GM19023 (cell line): ENCODE data around the gene ISLR.

Experiments
- ATAC-seq: cut with Tn5 transposase; IDR thresholded peaks from one replicate; pipeline ENCODE4 v1.9.1; 2021; ENCODE audit warnings: mild to moderate bottlenecking, moderate library complexity; ENCODE audit not compliant: unreplicated experiment

ISLR gene

GRCh38 chr15:74192751-74193150, 19.2 kb downstream of the ISLR start:
- no peak for ATAC-seq

GRCh38 chr15:74193299-74193718, 19.8 kb downstream of the ISLR start:
- ATAC-seq, result no peak

- ATAC-seq, result no peak
Observed at GRCh38 chr15:74193905-74194304, 20.4 kb downstream of the ISLR start.

GRCh38 chr15:74194572-74195559, 21.4 kb downstream of the ISLR start:
- no peak for ATAC-seq

GRCh38 chr15:74196175-74196574, 22.7 kb downstream of the ISLR start:
- no peak for ATAC-seq

- ATAC-seq, result no peak
Observed at GRCh38 chr15:74197176-74197965, 23.9 kb downstream of the ISLR start.

- no peak for ATAC-seq
Observed at GRCh38 chr15:74199297-74199652, 25.8 kb downstream of the ISLR start.

GRCh38 chr15:74200412-74200815, 26.9 kb downstream of the ISLR start:
- no peak for ATAC-seq

- no peak for ATAC-seq
Observed at GRCh38 chr15:74200871-74201419, 27.4 kb downstream of the ISLR start.

- no peak for ATAC-seq
Observed at GRCh38 chr15:74201710-74202420, 28.4 kb downstream of the ISLR start.

- ATAC-seq, result no peak
Observed at GRCh38 chr15:74202452-74203401, 29.2 kb downstream of the ISLR start, which contains the start of gene STRA6. STRA6 (minus strand) TSS chr15:74202787; CDS start chr15:74202267, 520 bp downstream.

- no peak for ATAC-seq
Observed at GRCh38 chr15:74203914-74204431, 30.5 kb downstream of the ISLR start.

GRCh38 chr15:74205582-74205947, 32.1 kb downstream of the ISLR start:
- no peak for ATAC-seq

- ATAC-seq, result no peak
Observed at GRCh38 chr15:74206801-74207281, 33.3 kb downstream of the ISLR start.

GRCh38 chr15:74207652-74208440, 34.3 kb downstream of the ISLR start:
- no peak for ATAC-seq

- ATAC-seq, result no peak
Observed at GRCh38 chr15:74208496-74208895, 35.0 kb downstream of the ISLR start.

GRCh38 chr15:74208901-74209559, 35.5 kb downstream of the ISLR start:
- no peak for ATAC-seq

- ATAC-seq, result no peak
Observed at GRCh38 chr15:74209560-74209958, 36.0 kb downstream of the ISLR start.
